ENCODE measurements around the gene LUC7L2.

- TF ChIP-seq EZH2 (IDR thresholded peaks at IDR 0.05; ENCODE audit: low read depth) (no peak), CTCF (conservative IDR thresholded peaks at IDR 0.05) (no peak)
These were observed 86.6 kb downstream of the LUC7L2 start for GRCh38 chr7:139446051-139446890.
